Cardiac fibroblast (primary cell): ENCODE measurements around the gene ZNF276.

Source experiments
- DNase-seq, 2 donors: peaks; one replicate each; pipeline versions ENCODE4 v3.0.0 to v3.0.0-alpha.2; 2010; ENCODE audit warnings: low read depth in 2 of 2
- H3K4me3 ChIP-seq, 2 donors: replicated peaks in 1 of 2; 1 replicate in 1 of 2; 2 replicates in 1 of 2; pipeline ENCODE4 v1.5.1; 2011; ENCODE audit warnings: low read depth in 2 of 2, low read length in 2 of 2, mild to moderate bottlenecking in 2 of 2, moderate library complexity in 1 of 2
- TF ChIP-seq, protein P1 (sequence below): IDR thresholded peaks from one replicate; pipeline ENCODE4 v1.5.1; 2011; ENCODE audit warnings: low read depth, mild to moderate bottlenecking, low read length, inconsistent platforms

Gene ZNF276

DNA sequence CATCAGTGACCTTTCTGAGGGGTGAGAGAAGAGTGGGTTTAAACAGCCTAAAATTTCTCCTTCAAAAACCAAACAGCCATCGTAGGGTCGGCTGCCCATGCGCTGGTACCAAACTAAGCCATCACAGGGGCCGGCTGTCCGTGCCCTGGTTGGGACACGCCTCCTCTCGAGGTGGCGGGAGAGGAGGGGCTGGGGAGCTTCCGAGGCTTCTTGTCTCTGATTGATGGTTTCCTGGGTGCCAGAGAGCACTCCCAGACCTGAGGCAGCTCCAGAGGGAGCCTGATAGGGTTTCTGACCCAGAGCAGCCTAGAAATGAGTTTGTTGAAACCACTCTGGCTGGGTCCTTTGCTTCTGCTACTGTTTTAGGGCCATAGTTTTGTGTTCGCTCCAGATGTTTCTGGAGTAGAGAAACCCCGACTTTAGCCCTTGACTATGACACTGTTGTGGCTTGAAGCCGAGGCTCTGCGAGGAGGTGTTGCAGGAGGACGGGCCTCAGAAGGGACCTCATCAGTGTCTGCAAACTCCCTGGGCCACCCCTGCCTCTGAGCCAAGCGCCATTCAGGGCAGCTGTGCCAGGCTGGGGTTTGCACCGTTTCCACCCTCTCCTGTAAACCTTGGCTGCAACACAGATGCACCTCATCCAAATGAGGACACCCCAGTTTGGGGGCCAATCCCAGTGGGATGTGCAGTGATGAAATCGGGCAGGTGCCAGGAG lies 6.2 kb downstream of the ZNF276 start:
- TF ChIP-seq, protein P1, sequence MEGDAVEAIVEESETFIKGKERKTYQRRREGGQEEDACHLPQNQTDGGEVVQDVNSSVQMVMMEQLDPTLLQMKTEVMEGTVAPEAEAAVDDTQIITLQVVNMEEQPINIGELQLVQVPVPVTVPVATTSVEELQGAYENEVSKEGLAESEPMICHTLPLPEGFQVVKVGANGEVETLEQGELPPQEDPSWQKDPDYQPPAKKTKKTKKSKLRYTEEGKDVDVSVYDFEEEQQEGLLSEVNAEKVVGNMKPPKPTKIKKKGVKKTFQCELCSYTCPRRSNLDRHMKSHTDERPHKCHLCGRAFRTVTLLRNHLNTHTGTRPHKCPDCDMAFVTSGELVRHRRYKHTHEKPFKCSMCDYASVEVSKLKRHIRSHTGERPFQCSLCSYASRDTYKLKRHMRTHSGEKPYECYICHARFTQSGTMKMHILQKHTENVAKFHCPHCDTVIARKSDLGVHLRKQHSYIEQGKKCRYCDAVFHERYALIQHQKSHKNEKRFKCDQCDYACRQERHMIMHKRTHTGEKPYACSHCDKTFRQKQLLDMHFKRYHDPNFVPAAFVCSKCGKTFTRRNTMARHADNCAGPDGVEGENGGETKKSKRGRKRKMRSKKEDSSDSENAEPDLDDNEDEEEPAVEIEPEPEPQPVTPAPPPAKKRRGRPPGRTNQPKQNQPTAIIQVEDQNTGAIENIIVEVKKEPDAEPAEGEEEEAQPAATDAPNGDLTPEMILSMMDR, result no peak
- H3K4me3 ChIP-seq, result no peak overlapping the region
- DNase-seq, result no peak

DNA sequence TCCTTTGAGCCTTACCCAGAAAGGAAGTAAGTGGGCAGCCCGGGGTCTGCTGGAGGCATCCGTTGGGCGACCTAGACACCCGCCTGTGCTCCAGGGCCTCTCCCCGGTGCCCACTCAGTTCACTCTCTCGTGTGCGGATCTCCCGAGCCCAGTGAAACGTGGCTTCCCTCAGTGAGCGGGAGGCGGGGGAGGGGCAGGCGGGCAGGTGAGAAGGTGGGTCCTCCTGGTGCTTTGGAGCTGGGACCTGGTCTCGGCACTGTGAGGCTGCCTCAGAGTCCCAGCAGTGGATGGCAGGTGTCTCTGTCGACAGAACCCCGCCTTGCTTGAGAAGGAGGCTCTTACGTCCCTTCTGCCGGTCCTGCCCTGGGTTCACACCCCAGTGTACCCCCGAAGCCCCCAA lies 8.0 kb downstream of the ZNF276 start:
- DNase-seq, result no peak
- TF ChIP-seq, protein P1, result no peak
- H3K4me3 ChIP-seq, result no peak overlapping the region

DNA sequence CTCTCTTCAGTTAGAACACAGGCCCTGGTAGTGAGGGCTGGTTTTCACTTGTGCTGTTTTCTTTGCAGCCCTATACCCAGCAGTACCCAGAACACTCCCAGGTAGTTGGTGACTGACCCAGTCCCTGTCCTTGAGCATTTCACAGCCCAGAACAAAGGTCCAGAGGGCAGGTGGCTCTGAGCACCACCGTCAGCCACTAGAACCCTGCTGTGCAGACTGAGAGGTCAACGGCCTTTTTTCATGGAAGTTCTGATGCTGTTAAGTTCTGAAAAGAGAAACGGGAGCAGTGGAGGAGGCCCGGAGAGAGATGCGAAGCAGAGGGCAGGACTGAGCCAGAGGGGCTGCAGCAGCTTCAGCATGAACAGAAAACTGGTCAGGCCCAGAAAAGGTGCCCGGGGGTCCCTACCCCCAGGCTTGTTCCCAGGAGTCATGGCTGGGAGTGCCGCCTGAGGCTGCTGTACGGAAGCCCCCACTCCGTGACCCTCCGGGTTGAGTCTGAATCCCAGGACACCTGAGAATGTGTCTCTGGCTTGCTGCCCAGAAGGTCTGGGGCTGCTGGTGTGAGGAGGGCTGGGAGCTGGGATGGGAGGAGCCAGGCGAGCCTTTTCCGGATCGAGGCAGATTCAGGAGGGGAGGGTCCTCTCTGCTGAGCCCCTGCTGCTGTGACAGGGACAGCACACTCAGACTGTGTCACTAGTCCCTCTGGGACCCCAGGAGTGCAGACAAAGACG lies 8.7 kb downstream of the ZNF276 start:
- no peak overlapping the region for H3K4me3 ChIP-seq
- no peak for DNase-seq

GRCh38 chr16:89730610-89731234 lies 9.4 kb downstream of the ZNF276 start:
- no peak overlapping the region for H3K4me3 ChIP-seq
- DNase-seq, result no peak
- TF ChIP-seq, protein P1, result no peak

More for the DNA sequence above, 8.7 kb downstream of the ZNF276 start:
- TF ChIP-seq, protein P1, result no peak

DNA sequence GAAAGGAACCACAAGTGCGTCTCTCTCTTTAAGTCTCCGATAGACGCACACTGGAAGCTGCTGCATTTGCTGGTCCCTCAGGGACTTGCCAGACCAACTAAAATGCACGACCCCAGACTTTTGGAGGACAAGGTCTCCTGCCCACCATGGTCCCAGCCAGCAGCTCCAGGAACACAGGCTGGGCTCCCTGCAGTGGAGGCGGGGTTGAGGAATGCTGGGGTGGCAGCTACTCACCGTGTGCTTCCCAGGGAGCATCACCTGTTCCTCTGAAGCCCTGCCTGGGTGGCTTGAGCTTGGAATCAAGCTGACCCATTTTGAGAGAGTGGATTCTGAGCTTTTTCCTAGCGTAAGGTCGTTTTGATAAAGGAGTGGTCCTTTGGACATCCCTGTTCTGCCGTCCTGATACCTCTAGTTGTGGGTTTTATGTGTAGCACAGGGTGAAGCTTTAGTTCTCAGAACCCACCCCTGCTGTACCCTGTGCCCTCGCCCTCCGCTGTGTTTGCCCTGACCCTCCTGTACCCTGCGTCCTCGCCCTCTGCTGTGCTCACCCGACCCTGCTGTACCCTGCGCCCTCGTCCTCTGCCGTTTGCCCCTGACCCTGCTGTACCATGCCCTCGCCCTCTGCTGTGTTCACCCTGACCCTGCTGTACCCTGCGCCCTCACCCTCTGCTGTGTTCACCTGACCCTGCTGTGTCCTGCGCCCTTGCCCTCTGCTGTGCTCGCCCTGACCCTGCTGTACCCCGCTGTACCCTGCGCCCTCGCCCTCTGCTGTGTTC lies 11.0 kb downstream of the ZNF276 start:
- no peak overlapping the region for H3K4me3 ChIP-seq
- TF ChIP-seq, protein P1, result no peak
- no peak for DNase-seq

DNA sequence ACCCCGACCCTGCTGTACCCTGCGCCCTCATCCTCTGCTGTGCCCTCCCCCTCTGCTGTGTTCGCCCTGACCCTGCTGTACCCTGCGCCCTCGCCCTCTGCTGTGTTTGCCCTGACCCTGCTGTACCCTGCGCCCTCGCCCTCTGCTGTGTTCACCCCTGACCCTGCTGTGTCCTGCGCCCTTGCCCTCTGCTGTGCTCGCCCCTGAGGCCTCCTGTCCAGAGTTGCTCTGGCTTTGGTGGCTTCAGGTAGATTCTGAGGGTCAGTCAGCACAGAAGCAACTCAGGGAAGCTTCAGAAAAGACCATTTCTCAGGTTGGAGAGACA lies 11.5 kb downstream of the ZNF276 start:
- TF ChIP-seq, protein P1, result no peak
- no peak for DNase-seq
- H3K4me3 ChIP-seq, result no peak overlapping the region
